Measurements from ENCODE around the gene KRT7.

Gene KRT7

DNA sequence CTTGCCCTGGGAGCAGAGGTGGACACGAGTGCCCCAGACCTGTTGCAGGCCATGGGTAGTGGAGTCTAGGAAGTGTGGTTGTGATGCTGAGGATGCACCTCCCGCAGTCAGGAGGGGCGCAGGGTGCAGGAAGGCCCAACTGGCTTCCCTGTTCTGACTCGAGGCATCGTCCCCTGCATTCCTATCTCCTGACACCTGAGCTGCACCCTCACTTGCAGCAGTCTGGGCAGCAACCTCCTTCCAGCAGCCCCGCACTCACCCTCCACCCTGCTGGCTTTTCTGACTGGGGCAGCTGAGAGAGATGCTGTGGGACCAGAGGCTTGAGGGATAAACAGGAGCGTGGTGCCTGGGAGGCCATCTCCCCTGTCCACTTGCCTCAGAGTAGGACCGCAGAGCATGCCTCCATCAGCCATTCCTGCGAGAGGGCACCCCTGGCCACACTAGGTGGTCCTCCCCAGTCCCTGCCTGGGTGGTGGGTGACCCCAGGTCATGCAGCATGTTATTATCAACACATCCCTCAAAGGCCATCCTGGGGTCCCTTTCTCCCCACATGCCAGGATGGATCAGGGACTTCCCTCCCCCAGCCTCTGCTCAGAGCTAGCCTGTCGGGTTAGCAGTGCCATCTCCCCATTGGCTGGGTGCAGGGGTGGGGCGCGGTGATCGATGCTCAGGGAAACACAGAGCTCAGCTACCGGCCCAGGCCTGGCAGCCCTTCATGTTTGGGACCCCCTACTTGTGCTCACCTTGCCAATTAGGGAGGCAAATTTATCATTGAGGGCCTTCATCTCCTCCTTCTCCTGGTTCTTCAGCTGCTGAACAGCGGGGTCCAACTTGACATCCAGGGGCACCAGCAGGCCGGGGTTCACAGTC lies 41.9 kb upstream of the KRT7 start:
- Histone ChIP-seq H3K4me1 (ENCODE audit: insufficient read depth, low read length) (peaks cover 14% of the 10 kb centered on the region; the same call in 1 of the 2 replicates), H3K27me3 (ENCODE audit: insufficient read depth, low read length) (no peaks in the 10 kb centered on the region), H3K9me3 (ENCODE audit: insufficient read depth, low read depth, low read length) (no peaks in the 10 kb centered on the region), H3K4me3 (ENCODE audit: low read length) (no peak overlapping the region), H3K27ac (ENCODE audit: low read length) (no peak overlapping the region), H3K9ac (ENCODE audit: low read depth, low read length) (no peak overlapping the region), H3K36me3 (ENCODE audit: insufficient read depth, low read depth, low read length) (no peaks in the 10 kb centered on the region)

GRCh38 chr12:52191841-52192791 lies 40.9 kb upstream of the KRT7 start, which contains the start of gene KRT80:
Gene KRT80 (minus strand): TSS chr12:52192014. CDS start chr12:52191902, 112 bp downstream.
- H3K27me3 ChIP-seq (ENCODE audit: insufficient read depth, low read length) = no peaks in the 10 kb centered on the region
- H3K9me3 ChIP-seq (ENCODE audit: insufficient read depth, low read depth, low read length) = no peaks in the 10 kb centered on the region
- H3K4me1 ChIP-seq (ENCODE audit: insufficient read depth, low read length) = peaks cover 10% of the 10 kb centered on the region; the same call in 1 of the 2 replicates
- H3K36me3 ChIP-seq (ENCODE audit: insufficient read depth, low read depth, low read length) = no peaks in the 10 kb centered on the region
- H3K9ac ChIP-seq (ENCODE audit: low read depth, low read length) = no peak within 1 kb of the TSS
- no peak within 1 kb of the TSS for H3K4me3 ChIP-seq (ENCODE audit: low read length)
- H3K27ac ChIP-seq (ENCODE audit: low read length) = no peak within 1 kb of the TSS

GRCh38 chr12:52193532-52193931 lies 39.5 kb upstream of the KRT7 start:
- Histone ChIP-seq H3K4me3 (ENCODE audit: low read length) (no peak overlapping the region), H3K4me1 (ENCODE audit: insufficient read depth, low read length) (peaks cover 10% of the 10 kb centered on the region; the same call in 1 of the 2 replicates), H3K9me3 (ENCODE audit: insufficient read depth, low read depth, low read length) (no peaks in the 10 kb centered on the region), H3K36me3 (ENCODE audit: insufficient read depth, low read depth, low read length) (no peaks in the 10 kb centered on the region), H3K27ac (ENCODE audit: low read length) (no peak overlapping the region), H3K27me3 (ENCODE audit: insufficient read depth, low read length) (no peaks in the 10 kb centered on the region), H3K9ac (ENCODE audit: low read depth, low read length) (no peak overlapping the region)

- H3K9me3 ChIP-seq (ENCODE audit: insufficient read depth, low read depth, low read length) = no peaks in the 10 kb centered on the region
- no peak overlapping the region for H3K4me3 ChIP-seq (ENCODE audit: low read length)
- H3K27me3 ChIP-seq (ENCODE audit: insufficient read depth, low read length) = no peaks in the 10 kb centered on the region
- no peak overlapping the region for H3K9ac ChIP-seq (ENCODE audit: low read depth, low read length)
- H3K36me3 ChIP-seq (ENCODE audit: insufficient read depth, low read depth, low read length) = no peaks in the 10 kb centered on the region
- H3K27ac ChIP-seq (ENCODE audit: low read length) = no peak overlapping the region
- H3K4me1 ChIP-seq (ENCODE audit: insufficient read depth, low read length) = peaks cover 10% of the 10 kb centered on the region; the same call in 1 of the 2 replicates
Measured at GRCh38 chr12:52193991-52194390, 39.1 kb upstream of the KRT7 start.

- no peaks in the 10 kb centered on the region for H3K27me3 ChIP-seq (ENCODE audit: insufficient read depth, low read length)
- H3K9me3 ChIP-seq (ENCODE audit: insufficient read depth, low read depth, low read length) = no peaks in the 10 kb centered on the region
- H3K36me3 ChIP-seq (ENCODE audit: insufficient read depth, low read depth, low read length) = no peaks in the 10 kb centered on the region
- H3K4me3 ChIP-seq (ENCODE audit: low read length) = no peak overlapping the region
- H3K4me1 ChIP-seq (ENCODE audit: insufficient read depth, low read length) = peaks cover 10% of the 10 kb centered on the region; the same call in 1 of the 2 replicates
- H3K9ac ChIP-seq (ENCODE audit: low read depth, low read length) = no peak overlapping the region
- no peak overlapping the region for H3K27ac ChIP-seq (ENCODE audit: low read length)
Measured at GRCh38 chr12:52195065-52195730, 37.8 kb upstream of the KRT7 start.

- Histone ChIP-seq H3K4me3 (ENCODE audit: low read length) (no peak overlapping the region), H3K4me1 (ENCODE audit: insufficient read depth, low read length) (0 out of 2 replicates have a peak, but pooled peaks cover 3% of the 10 kb centered on the region), H3K36me3 (ENCODE audit: insufficient read depth, low read depth, low read length) (no peaks in the 10 kb centered on the region), H3K9me3 (ENCODE audit: insufficient read depth, low read depth, low read length) (no peaks in the 10 kb centered on the region), H3K9ac (ENCODE audit: low read depth, low read length) (no peak overlapping the region), H3K27me3 (ENCODE audit: insufficient read depth, low read length) (no peaks in the 10 kb centered on the region), H3K27ac (ENCODE audit: low read length) (no peak overlapping the region)
Measured at GRCh38 chr12:52197371-52198231, 35.4 kb upstream of the KRT7 start.

DNA sequence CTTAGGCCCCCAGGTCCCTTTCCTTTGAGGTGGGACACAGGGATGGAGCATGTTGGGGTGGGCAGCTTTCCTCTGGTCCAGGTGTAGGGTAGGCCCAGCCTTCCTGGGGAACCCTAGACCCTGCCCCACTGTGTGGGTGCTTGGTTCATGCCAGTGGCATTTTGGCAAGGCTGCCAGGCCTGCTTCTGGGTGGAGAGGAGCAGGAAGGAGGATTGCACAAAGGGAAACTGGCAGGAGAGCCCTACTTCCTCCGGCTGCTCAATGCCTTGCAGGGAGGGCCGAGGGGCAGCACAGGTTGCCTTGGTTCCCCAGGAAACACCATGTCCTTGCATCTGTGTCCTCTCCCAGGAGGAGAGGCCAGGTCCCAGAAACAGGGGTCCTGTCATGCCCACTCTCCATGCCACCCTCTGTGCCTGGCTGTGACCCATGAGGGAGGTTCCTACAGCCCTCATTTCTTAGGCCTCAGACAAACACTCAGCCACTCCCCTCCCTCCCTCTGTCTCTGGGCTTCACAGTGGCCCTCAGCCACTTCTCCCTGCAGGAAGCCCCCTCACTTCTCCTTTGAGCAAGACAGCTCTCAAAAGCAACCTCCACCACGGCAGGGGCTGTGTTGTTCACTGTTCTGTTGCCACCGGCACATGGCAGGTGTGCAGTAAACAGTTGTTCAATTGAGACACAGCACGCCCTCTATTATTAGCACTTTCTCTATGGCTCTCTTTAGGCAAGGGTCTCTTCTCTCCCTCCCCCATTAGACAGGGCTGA lies 34.4 kb upstream of the KRT7 start:
- Histone ChIP-seq H3K36me3 (ENCODE audit: insufficient read depth, low read depth, low read length) (no peaks in the 10 kb centered on the region), H3K4me3 (ENCODE audit: low read length) (no peak overlapping the region), H3K4me1 (ENCODE audit: insufficient read depth, low read length) (0 out of 2 replicates have a peak, but pooled peaks cover 3% of the 10 kb centered on the region), H3K27me3 (ENCODE audit: insufficient read depth, low read length) (no peaks in the 10 kb centered on the region), H3K9me3 (ENCODE audit: insufficient read depth, low read depth, low read length) (no peaks in the 10 kb centered on the region), H3K9ac (ENCODE audit: low read depth, low read length) (no peak overlapping the region), H3K27ac (ENCODE audit: low read length) (no peak overlapping the region)

DNA sequence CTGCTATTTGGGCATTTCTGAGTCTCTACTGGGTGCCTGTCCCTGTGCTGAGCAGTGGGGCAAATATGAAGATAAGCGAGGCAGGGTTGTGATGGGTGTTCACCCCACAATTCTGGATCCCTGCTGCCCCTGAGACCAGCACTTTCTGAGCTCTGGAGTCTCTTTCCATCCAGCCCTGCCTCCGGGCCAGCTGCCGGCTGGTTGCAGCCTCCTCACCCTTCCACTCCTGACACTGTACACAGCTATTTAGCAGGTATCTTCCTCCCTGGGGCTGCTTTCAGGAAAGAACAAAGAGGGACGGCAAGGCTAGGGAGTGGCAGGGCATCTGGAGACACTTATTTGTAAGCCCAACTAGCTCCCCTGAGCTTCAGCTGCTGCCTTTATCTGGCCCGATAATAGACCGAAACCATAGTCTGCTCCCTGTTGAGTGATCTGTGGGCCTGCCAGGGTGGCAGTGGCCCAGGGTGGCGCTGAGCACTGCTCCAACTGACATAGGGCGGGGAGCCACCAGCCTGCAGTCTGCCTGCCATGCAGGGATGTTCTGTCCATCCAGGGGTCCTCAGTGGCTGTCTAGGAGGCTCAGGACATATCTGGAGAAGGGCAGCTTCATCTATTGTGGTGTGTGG lies 33.6 kb upstream of the KRT7 start:
- Histone ChIP-seq H3K4me1 (ENCODE audit: insufficient read depth, low read length) (0 out of 2 replicates have a peak, but pooled peaks cover 3% of the 10 kb centered on the region), H3K27me3 (ENCODE audit: insufficient read depth, low read length) (no peaks in the 10 kb centered on the region), H3K9ac (ENCODE audit: low read depth, low read length) (no peak overlapping the region), H3K4me3 (ENCODE audit: low read length) (no peak overlapping the region), H3K27ac (ENCODE audit: low read length) (no peak overlapping the region), H3K9me3 (ENCODE audit: insufficient read depth, low read depth, low read length) (no peaks in the 10 kb centered on the region), H3K36me3 (ENCODE audit: insufficient read depth, low read depth, low read length) (no peaks in the 10 kb centered on the region)

DNA sequence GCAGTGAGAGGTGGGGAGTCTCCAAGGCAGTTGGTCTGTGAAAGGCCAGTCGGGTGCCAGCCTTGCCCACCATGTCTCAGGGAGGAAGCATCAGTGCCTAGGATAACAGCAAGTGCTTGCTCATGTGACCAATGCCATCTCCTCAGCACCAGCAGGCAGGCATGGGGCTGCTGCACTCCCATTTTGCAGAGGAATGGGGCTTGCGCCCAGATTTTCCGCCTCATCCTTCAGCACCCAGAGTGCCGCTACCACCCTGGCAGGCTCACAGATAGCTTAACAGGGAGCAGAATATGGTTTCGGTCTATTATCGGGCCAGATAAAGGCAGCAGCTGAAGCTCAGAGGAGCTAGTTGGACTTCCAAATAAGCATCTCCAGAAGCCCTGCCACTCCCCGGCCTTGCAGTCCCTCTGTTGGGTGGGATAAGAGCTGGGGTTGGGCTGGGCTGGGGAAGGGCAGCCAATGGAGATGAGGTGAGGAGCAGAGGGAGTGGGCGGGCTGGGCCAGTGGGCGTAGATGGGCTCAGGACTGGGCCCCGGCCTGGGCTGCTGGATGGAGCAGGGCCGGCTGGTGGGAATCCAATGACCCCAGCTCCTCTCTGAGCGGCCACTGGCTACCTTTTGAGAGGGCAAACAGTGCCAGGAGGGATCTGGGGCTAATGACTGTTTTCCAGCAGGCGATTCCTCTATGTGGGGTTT lies 32.8 kb upstream of the KRT7 start:
- H3K4me1 ChIP-seq (ENCODE audit: insufficient read depth, low read length) = 0 out of 2 replicates have a peak, but pooled peaks cover 3% of the 10 kb centered on the region
- no peak overlapping the region for H3K4me3 ChIP-seq (ENCODE audit: low read length)
- no peaks in the 10 kb centered on the region for H3K9me3 ChIP-seq (ENCODE audit: insufficient read depth, low read depth, low read length)
- H3K9ac ChIP-seq (ENCODE audit: low read depth, low read length) = no peak overlapping the region
- H3K36me3 ChIP-seq (ENCODE audit: insufficient read depth, low read depth, low read length) = no peaks in the 10 kb centered on the region
- no peak overlapping the region for H3K27ac ChIP-seq (ENCODE audit: low read length)
- no peaks in the 10 kb centered on the region for H3K27me3 ChIP-seq (ENCODE audit: insufficient read depth, low read length)
